ENCODE results near the gene CLEC4D.
"Not testable (repeated sequence)": the region's sequence is repeated elsewhere in the genome, so short reads cannot be mapped to it uniquely, and the experiment has no call there.

The CLEC4D gene

DNA sequence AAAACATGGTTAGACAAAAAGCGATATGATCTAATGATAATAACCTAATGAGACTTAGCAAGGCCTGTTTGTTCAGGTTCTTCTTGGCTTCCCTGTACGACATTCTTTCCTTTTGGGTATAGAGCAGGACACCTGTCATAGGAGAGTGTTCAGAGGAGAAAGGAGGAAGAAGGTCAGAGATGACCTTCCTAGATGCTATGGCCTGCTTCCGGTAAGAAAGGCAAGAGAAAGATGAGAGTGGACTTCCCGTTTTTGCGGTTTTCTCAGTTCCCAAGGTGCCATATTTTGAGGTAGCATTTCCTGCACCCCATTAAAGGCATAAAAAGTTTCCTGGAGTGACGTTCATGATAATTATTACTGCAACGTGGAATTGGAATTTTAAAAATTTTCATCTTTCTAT is 18.7 kb downstream of the CLEC4D start:
- DNase-seq (ENCODE audit: low read depth in 2 of 2), result no peak

DNA sequence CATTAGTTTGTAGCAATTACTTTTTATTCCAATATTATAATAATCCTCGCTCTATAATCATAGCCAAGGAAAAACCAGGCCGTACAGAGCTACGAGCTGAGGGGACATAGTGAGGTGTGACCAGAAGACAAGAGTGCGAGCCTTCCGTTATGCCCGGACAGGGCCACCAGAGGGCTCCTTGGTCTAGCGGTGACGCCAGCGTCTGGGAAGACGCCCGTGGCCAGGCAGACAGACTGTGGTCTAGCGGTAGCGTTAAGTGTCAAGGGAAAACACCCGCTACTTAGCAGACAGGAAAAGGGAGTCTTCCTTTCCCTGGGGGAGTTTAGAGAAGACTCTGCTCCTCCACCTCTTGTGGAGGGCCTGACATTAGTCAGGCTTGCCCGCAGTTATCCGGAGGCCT is 24.5 kb downstream of the CLEC4D start:
- DNase-seq (ENCODE audit: low read depth in 2 of 2), result not testable (repeated sequence)

DNA sequence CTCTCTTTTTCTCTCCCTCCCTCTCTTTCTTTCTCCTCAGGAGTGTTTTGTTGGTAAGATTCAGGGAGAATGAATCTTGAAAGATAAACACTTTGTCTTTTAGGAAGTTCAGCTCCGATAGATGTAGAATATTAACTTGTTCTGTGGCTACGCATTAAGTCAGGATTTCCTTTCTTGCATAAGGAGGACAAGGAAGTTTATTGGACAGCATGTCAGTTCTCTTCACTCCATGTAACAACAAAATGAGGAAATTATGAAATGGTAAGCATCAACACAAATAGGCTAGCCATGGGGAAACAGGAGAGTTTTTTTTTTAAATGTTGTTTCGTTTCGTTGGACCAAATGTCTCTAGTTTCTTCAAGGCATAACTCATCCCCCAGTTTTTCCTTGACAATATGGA is 27.5 kb downstream of the CLEC4D start, which contains the start of gene CLEC4E:
CLEC4E (minus strand) TSS at position 75 of the 400 bp plus-strand sequence. CDS start 108 bp downstream, outside the sequence.
- not testable (repeated sequence) for DNase-seq (ENCODE audit: low read depth in 2 of 2)

DNA sequence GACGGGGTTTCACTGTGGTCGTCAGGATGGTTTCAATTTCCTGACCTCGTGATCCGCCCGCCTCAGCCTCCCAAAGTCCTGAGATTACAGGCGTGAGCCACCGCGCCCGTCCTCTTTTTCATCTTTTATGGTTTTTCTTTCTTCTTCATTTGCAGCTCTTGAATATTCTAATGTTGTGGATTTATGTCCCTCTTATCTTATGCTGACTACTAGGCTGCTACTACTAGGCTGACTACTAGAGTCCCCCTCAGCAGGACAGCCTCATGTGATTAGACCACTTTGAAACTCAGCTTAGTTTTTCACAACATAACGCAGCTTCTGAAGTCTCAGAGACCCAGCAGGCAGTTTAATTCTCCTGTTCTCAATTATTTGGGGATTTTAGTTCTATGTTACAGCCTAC is 28.3 kb downstream of the CLEC4D start:
- no peak for DNase-seq (ENCODE audit: low read depth in 2 of 2)

DNA sequence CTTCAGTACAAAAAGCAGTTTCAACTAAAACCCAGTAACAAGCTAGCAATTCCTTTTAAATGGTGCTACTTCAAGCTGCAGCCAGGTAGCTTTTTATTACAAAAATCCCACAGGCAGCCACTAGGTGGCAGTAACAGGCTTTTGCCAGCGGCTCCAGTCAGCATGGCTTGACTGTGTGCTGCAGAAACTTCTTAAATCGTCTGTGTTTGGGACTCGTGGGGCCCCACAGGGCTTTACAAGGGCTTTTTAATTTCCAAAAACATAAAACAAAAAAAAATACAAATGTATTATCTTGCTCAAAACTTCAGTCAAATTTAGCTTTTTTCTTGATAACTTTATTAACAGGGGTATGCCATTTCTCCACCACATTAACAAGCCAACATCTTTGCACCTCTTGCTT is 31.0 kb downstream of the CLEC4D start:
- peak; percentile 36 to 72 for DNase-seq (ENCODE audit: low read depth in 2 of 2)

DNA sequence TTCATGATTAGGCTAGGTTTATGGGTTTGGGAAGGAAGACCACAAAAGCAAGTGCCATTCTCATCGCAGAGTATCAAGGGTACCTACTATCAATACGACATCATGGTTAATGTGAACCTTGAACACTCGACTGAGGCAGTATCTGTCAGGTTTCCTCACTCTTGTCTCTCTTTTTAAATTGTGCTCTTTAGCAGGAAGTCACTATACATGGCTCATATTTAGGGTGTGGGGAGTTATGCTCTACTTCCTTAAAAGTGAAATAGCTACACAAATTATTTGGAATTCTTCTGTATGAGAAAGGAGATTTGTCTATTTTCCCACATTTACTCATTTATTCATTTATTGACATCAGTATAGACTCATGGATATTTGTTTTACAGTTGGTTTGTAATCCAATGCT is 33.3 kb downstream of the CLEC4D start:
- DNase-seq (ENCODE audit: low read depth in 2 of 2), result no peak

DNA sequence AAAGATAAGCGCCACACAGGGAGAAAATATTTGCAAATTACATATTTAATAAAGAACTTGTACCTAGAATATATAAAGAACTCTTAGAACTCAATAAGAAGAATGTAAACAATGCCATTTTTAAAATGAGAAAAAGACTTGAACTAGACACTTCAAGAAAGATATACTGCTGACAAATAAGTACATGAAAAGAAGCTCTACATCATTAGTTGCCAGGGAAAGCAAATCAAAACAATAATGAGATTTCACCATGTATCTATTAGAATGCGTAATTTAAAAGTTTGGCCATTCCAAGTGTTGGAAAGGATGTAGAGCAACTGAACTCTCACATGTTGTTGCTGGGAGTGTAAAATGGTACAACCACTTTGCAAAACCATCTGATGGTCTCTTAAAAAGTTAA is 34.3 kb downstream of the CLEC4D start:
- DNase-seq (ENCODE audit: low read depth in 2 of 2), result no peak

DNA sequence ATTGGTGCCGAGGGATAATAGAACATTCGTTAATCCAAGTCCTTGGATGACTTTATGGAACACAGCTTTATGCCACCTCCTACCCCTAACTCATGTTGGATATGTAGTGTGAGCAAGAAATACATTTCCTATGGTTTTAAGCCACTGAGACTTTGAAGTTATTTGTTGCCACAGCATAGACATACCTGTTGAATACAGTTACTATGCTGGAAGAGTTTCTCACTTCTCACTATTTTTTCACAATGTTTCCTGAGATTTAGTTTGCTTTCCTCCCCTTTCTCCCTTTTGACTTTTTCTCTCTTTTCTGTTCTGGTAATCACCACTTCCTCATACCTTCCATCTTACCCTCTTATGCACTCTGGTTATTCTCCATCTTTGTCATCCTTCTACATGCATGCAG is 34.9 kb downstream of the CLEC4D start:
- DNase-seq (ENCODE audit: low read depth in 2 of 2), result no peak

DNA sequence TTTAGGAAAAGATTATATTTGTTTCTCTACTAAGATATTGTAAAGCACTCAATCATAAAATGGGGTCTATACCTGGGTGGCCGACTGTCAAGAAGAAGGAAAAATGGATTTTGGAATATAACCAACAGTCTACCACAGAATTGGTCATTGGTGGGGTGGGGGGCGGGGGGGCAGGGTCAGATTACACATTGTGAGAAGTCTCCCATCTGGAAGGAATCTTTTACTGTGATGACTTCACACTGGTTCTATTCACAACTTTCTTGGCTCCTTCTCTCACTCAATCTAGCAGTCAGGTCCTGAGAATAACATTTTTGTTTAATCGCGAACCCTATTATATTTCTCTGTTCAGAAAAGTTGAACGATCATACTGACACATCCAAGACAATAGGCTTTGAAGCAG is 36.1 kb downstream of the CLEC4D start:
- DNase-seq (ENCODE audit: low read depth in 2 of 2), result no peak

DNA sequence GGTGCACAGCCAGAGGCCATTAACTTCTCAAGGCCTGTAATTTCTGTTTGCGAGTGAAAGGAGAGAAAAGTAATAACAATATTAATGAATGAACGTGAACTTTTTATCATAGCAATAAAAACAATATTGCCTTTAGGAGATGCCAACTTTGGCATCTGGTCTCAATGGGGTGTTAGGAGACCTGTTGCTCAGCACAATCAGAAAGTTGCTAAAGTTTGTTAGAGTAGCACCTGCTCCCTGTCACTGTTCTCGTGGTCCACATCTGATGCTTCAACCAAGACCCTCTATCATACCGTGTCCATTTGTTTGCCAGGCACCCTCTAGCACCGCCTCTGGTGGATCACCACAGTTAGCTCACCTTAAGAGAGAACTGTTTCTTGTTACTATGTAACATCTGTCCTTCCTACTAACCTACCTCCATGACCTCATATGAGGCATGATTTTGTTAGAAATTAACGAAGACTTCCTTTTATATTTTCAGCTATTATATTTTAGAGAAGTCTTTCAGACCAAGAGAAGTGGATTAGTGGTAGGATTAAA is 39.9 kb downstream of the CLEC4D start:
- no peak for DNase-seq (ENCODE audit: low read depth in 2 of 2)

DNA sequence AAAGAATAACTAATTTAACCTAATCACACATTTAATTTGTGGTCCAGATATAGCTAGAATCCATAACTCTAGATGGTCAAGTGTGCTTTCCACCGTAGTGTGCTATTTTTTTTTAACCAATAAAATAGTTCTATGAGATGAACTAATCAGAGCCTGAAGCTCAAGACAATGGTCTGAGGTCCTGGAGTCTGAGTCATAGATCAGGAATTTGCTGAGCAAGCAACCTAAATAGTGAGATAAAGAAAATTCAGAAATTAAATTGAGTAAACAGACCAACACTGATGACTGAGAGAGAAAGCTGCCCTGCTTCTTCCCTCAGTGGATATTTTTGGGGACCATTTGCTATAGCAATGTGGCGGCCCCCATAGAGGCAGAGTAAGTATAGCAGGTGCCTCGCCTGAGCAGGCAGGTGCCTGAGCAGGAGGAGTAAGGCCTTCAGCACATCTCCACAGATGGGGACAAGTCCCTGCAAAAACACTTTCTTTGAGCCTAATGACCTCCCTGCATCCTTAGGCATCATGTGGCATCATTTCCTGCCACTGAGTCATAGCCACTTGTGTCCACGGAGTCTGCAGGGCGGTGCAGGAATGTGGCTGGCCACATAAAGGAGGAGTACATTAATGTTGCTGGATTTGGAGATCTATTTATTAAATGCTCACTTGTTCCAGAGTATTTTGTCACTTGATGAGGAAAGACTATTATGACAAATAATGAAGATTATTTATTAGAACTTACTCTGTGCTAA is 41.3 kb downstream of the CLEC4D start:
- no peak for DNase-seq (ENCODE audit: low read depth in 2 of 2)

DNA sequence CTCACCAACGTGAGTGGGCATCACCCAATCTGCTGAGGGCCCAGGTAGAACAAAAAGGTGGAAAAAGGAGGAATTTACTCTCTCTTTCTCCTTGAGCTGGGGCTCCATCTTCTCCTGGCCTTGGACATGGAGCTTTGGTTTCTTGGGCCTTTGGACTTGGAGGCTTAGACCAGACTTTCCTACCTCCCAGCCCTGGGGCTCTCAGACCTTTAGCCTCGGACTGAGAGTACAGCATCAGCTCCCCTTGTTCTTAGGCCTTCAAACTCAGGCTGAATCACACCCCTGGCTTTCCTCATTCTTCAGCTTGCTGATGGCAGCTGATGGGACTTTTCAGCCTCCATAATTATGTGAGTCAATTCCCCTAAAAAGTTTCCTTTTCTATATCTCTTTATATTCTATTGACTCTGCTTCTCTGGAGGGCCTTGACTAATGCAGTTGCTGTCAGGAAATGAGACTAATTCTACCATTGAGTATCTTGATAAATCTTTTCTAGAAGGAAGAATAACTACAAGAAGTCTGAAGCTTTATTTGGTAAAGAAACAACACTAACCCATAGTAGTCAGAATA is 43.3 kb downstream of the CLEC4D start:
- no peak for DNase-seq (ENCODE audit: low read depth in 2 of 2)

DNA sequence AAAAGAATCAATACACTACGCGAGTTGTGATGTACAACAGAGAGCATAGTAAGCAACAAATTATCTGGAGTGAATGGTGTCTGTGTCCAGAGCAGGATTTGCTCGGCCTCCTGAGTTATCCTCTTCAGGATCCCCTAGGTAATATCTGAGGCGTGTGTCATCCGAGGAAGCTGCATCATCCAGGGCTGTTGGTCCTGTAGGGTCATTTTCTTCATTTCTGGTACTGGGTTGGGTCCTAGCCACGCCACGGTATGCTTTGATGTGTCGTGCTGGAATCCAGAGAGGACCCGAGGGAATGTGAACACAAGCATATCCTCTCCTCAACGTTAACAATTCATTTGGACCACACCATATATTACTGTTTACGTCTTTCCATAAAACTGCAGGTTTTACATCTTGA is 46.4 kb downstream of the CLEC4D start:
- no peak for DNase-seq (ENCODE audit: low read depth in 2 of 2)

DNA sequence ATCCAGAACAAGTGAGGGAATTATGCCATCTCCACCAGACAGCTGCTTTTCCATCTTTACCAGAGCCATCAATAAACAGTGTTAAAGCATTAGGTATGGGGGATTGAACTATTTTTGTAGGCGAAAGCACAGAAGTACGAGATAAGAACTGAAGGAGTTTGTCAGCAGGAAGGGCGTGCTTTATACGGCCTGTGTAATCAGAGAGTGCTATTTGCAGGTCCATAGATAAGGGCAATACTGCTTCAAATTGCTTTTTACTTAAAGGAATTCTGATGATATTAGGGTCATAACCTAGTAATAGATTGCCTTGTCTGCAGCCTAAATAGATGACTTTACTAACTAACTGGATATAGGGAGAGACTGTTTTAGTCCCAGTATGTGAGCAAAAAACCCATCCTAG is 47.7 kb downstream of the CLEC4D start:
- DNase-seq (ENCODE audit: low read depth in 2 of 2), result no peak

DNA sequence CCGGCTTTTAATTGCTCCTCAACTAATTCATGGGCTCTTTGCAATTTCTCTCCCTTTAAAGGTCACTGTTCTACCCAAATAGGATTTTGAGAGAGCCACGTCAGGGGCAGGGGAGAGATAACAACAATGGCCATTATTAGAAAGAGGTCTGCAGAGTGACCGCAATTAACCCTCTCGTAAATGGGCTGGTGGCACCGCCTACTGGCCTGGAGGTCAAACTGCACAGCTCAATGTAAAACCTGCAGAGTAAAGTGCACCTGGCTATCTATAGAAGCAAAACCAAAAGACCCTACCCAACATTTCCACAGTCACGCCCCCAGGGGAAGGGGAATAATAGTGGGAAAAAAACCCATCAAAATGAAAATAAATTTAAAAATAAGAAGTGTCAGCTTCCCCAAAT is 49.0 kb downstream of the CLEC4D start:
- DNase-seq (ENCODE audit: low read depth in 2 of 2), result no peak

DNA sequence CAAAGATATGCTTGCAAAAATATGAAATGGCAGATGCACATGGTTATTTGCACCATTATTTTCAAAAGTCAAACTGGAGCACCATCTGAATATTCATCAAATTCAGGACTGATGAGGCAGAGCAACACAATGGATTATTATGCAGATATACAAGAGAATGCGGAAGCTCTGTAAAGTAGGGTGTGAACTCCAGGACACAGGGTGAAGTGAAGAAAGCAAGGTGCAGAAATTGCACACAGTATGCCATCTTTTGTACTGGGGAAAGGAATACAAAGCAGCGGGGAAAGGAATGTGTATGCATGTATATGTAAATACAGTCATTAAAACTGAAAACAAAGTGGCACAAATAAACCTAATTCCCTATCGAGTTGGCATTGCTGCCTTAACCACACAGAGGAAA is 50.1 kb downstream of the CLEC4D start:
- DNase-seq (ENCODE audit: low read depth in 2 of 2), result no peak

DNA sequence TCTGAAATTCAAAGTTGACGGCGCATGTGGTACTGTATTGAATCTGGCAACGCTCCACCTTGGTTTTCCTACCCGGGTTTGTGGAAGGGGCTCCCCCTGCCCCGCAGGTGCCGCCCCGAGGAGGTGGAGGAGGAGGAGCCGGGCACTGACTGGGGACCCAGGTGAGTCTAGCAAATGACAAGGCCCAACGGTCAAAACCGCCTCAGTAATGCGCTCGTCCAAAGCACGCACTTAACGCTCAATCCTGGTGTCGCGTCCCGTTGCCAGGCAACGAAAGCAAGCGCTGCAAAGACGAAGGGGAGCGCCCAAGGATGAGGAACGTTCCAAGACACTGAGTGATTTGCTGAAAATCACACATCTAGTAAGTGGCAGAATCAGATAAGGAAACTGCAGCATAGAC is 51.4 kb downstream of the CLEC4D start:
- DNase-seq (ENCODE audit: low read depth in 2 of 2), result no peak

DNA sequence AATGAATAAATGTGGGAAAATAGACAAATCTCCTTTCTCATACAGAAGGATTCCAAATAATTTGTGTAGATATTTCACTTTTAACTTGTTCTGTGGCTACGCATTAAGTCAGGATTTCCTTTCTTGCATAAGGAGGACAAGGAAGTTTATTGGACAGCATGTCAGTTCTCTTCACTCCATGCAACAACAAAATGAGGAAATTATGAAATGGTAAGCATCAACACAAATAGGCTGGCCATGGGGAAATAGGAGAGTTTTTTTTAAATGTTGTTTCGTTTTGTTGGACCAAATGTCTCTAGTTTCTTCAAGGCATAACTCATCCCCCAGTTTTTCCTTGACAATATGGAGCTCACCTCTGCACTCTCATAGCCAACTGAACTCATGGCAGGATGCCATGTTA is 52.7 kb downstream of the CLEC4D start:
- DNase-seq (ENCODE audit: low read depth in 2 of 2), result not testable (repeated sequence)

DNA sequence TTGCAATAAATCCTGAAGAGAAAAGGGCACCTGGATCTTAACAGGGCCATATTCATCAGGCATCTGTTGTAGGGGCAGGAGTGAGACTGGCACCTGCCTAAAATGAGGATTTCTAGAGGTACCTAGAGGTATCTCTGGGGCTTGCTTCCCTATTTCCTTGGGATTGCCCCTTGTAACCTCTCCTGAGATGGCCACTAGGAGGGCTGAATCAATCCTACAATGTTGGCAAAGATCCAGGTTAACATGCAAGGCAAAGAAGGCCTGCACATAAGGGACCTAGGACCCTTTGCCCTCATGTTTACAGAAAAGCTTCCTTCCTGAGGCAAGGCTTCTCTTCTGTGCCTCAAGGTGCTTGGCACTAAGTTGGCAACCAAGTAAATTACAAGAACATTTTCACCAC is 53.2 kb downstream of the CLEC4D start:
- no peak for DNase-seq (ENCODE audit: low read depth in 2 of 2)
